Esophagus muscularis mucosa (tissue), 4 donors: ENCODE measurements around the gene IVL. TPM values are rescaled to one million over a fixed set of nuclear protein-coding genes. Genes with fewer than 3 reads are reported as not detected.
A peak's percentile ranks its signal among the peaks of the same experiment; 100 is the strongest.

Experiments used
- DNase-seq: peaks from one replicate; pipeline ENCODE4 v3.0.0-alpha.2; 2017; ENCODE audit errors: extremely low spot score
- H3K27ac ChIP-seq, 4 donors: fragments of 200-600 bp; sonication (generic); replicated peaks in 1 of 4; 1 replicate in 3 of 4; 2 replicates in 1 of 4; pipeline ENCODE4 v1.5.1; 2016 to 2019; ENCODE audit warnings: mild to moderate bottlenecking in 1 of 4
- H3K27me3 ChIP-seq, 4 donors: fragments of 200-600 bp; sonication (generic); one replicate each; pipeline versions ENCODE4 v1.5.1 to v1.6.0; 2016 to 2019
- H3K36me3 ChIP-seq, 4 donors: fragments of 200-600 bp; sonication (generic); one replicate each; pipeline ENCODE4 v1.5.1; 2016 to 2019
- H3K4me1 ChIP-seq, 4 donors: fragments of 200-600 bp; sonication (generic); one replicate each; pipeline ENCODE4 v1.5.1; 2016 to 2019
- H3K4me3 ChIP-seq, 4 donors: fragments of 200-600 bp; sonication (generic); 1 replicate in 2 of 4; 2 replicates in 2 of 4; pipeline ENCODE4 v1.5.1; 2016 to 2019; ENCODE audit warnings: mild to moderate bottlenecking in 4 of 4, moderate library complexity in 1 of 4
- H3K9me3 ChIP-seq, 4 donors: fragments of 200-600 bp; sonication (generic); 1 replicate in 3 of 4; 2 replicates in 1 of 4; pipeline ENCODE4 v1.5.1; 2016 to 2019
- CTCF ChIP-seq, 3 experiments: fragments of 200-600 bp in 2 of 3; fragments of 450-650 bp in 1 of 3; sonication (generic) in 2 of 3; IDR thresholded peaks; one replicate each; pipeline ENCODE4 v1.5.1; 2017 to 2019; ENCODE audit warnings: antibody characterized with exemption in 3 of 3, mild to moderate bottlenecking in 2 of 3, moderate library complexity in 1 of 3
- EP300 ChIP-seq: sonication (generic); formaldehyde crosslinking; IDR thresholded peaks from one replicate; pipeline ENCODE4 v1.6.1; 2017; ENCODE audit warnings: antibody characterized with exemption
- POLR2A ChIP-seq: fragments of 450-650 bp; IDR thresholded peaks from one replicate; pipeline ENCODE4 v1.6.1; 2017; ENCODE audit warnings: antibody characterized with exemption, moderate library complexity, mild to moderate bottlenecking, low read depth
- POLR2AphosphoS5 ChIP-seq, 2 donors: sonication (generic); formaldehyde crosslinking; IDR thresholded peaks; one replicate each; pipeline ENCODE4 v1.6.1; 2017; ENCODE audit warnings: antibody characterized with exemption in 2 of 2
- WGBS: methylation state at CpG from one replicate; pipeline ENCODE4 v1.1.5; 2018; 5-methylcytosine and 5-hydroxymethylcytosine counted together
- intact Hi-C: fragments of 100-400 bp; cut with DNase I; formaldehyde crosslinking; loops from one replicate; pipeline ENCODE4 v1.15.1; 2023
- total RNA-seq, 4 donors: library from RNA; depleted of rRNA; stranded (reverse); fragments of >200 nt; gene quantifications; one replicate each; pipeline versions ENCODE4 v1.1.0 to v1.2.1, GENCODE V29; 2016

The IVL gene
- total RNA-seq, 4 donors from 2014 or later = not detected

DNA sequence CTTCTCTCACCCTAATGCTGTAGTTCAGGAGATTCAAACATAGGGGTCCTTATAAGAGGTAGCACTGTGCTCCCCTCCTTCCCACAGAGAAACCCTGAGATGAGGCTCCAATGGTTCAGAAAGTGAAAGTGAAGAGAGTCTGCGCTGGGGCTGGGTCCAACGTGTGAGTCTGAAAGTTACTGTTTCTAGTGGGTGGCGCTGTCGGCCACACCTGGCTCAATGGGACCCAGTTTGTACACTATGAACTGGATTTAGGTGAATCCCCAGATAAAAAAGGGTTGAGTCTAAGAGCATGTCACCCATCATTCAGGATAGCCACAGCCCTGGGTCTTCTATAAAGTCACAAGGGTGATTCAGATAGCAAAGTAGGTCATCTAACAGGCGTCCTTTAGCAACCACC, 27.4 kb upstream of the IVL start:
- no peak overlapping the region for H3K27ac ChIP-seq
- H3K4me3 ChIP-seq = no peak overlapping the region
- 90% methylated on average over 5 of the region's 5 CpGs for WGBS
- H3K27me3 ChIP-seq = no peaks in the 10 kb centered on the region
- no peaks in the 10 kb centered on the region for H3K9me3 ChIP-seq
- peaks cover 0 to 24% (median 22%) of the 10 kb centered on the region in 4 donors for H3K4me1 ChIP-seq
- DNase-seq = peak; percentile 39
- H3K36me3 ChIP-seq = no peaks in the 10 kb centered on the region
- TF ChIP-seq CTCF (IDR thresholded peaks at IDR 0.05) (no peak), POLR2A (no peak), EP300 (no peak), POLR2AphosphoS5 (IDR thresholded peaks at IDR 0.05) (no peak)
- intact Hi-C loops = loop anchor here (5.0 kb wide), 1 partner anchor 341 kb away; no protein-coding TSS in a partner anchor

DNA sequence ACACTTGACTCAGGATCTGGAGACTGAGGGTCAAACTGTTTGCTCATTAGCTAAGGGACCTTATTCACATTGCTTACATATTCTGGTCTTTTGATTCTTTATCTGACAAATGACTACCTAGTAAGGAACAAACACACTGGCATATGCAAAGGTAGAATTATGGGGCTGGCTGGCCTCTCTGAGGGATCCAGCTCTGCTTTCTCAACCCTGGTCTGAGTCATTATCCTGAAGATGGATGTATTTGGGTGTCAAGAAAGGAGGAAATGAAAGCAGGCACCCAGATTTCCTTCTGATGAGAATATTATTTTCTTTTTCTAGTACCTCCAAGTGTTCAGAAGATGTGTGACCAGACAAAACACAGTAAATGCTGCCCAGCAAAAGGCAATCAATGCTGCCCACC, 24.3 kb upstream of the IVL start:
- H3K27me3 ChIP-seq = no peaks in the 10 kb centered on the region
- H3K4me3 ChIP-seq = no peak overlapping the region
- no peaks in the 10 kb centered on the region for H3K36me3 ChIP-seq
- no peak for TF ChIP-seq CTCF (IDR thresholded peaks at IDR 0.05)
- no peak for TF ChIP-seq POLR2A
- TF ChIP-seq EP300 = no peak
- TF ChIP-seq POLR2AphosphoS5 (IDR thresholded peaks at IDR 0.05) = no peak
- peak overlapping the region; percentile 42 to 67 (median 64) for H3K27ac ChIP-seq
- DNase-seq = peak; percentile 55
- intact Hi-C loops = loop anchor here (5.0 kb wide), 1 partner anchor 338 kb away; no protein-coding TSS in a partner anchor
- H3K9me3 ChIP-seq = no peaks in the 10 kb centered on the region
- peaks cover 0 to 39% (median 37%) of the 10 kb centered on the region in 4 donors for H3K4me1 ChIP-seq

DNA sequence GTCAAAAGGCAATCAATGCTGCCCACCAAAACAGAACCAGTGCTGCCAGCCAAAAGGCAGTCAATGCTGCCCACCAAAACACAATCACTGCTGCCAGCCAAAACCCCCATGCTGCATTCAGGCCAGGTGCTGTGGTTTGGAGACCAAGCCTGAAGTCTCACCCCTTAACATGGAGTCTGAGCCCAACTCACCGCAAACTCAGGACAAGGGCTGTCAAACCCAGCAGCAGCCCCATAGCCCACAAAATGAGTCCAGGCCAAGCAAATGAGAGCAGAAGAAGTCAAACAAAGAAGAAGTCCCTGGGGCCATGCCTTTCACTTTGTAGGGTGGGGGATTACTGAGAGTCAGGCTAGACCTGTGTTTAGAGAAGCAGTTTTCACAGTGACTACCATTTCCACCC, 23.8 kb upstream of the IVL start:
- Histone ChIP-seq H3K4me1 (peaks cover 0 to 39% (median 37%) of the 10 kb centered on the region in 4 donors), H3K27me3 (no peaks in the 10 kb centered on the region), H3K4me3 (no peak overlapping the region), H3K9me3 (no peaks in the 10 kb centered on the region), H3K27ac (peak overlapping the region; percentile 42 to 67 (median 64)), H3K36me3 (no peaks in the 10 kb centered on the region)
- no CpG with 5 or more reads among the region's 1 CpG for WGBS
- TF ChIP-seq EP300 (no peak), POLR2AphosphoS5 (IDR thresholded peaks at IDR 0.05) (no peak), CTCF (IDR thresholded peaks at IDR 0.05) (no peak), POLR2A (no peak)
- DNase-seq = no peak
- intact Hi-C loops = loop anchor here (5.0 kb wide), 1 partner anchor 338 kb away; no protein-coding TSS in a partner anchor

GRCh38 chr1:152884966-152885624, 23.3 kb upstream of the IVL start:
- peaks cover 0 to 39% (median 37%) of the 10 kb centered on the region in 4 donors for H3K4me1 ChIP-seq
- H3K4me3 ChIP-seq = no peak overlapping the region
- H3K27me3 ChIP-seq = no peaks in the 10 kb centered on the region
- H3K27ac ChIP-seq = peak overlapping the region; percentile 42 to 67 (median 64)
- WGBS = 68% methylated on average over 4 of the region's 4 CpGs
- TF ChIP-seq POLR2A = no peak
- TF ChIP-seq CTCF (IDR thresholded peaks at IDR 0.05) = no peak
- no peak for TF ChIP-seq EP300
- TF ChIP-seq POLR2AphosphoS5 (IDR thresholded peaks at IDR 0.05) = no peak
- H3K36me3 ChIP-seq = no peaks in the 10 kb centered on the region
- peak; percentile 50 for DNase-seq
- intact Hi-C loops = loop anchor here (5.0 kb wide), 1 partner anchor 337 kb away; no protein-coding TSS in a partner anchor
- no peaks in the 10 kb centered on the region for H3K9me3 ChIP-seq
